ENCODE measurements around the gene NKTR. TPM values are rescaled to one million over a fixed set of nuclear protein-coding genes. Genes with fewer than 3 reads are reported as not detected.

The NKTR gene
- total RNA-seq, 1 experiment from 2014 or later: 79.8 TPM

DNA sequence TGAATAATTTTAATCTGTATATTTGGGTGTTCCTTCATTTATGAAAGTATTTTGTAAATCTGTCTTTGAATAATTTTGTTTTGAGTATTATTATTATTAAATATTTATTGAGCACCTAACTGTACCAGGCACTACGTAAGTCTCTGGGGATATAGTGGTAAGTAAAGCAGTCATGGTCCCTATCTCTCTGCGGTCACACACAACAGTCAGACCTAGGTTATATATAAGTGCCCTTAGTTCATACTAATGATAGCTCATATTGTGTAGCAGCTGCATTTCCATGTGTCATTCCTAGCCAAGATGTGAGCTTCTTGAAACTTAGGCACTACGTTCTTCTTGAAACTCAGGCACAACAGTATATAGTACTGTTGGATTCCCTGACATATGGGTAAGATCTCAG lies 12.4 kb downstream of the NKTR start:
- Histone ChIP-seq H3K23ac (ENCODE audit: insufficient read length, low read depth, low read length) (no peak overlapping the region), H3K4ac (ENCODE audit: low read depth, low read length) (no peak overlapping the region), H3K27ac (ENCODE audit: insufficient read length, low read depth, low read length) (no peak overlapping the region), H3K14ac (ENCODE audit: insufficient read depth, low read length) (no peak overlapping the region), H3K4me2 (ENCODE audit: insufficient read depth, insufficient read length, low read length) (no peak overlapping the region), H4K91ac (ENCODE audit: insufficient read length, low read depth, low read length) (no peak overlapping the region), H2BK5ac (ENCODE audit: insufficient read length, low read length) (no peak overlapping the region), H2BK15ac (ENCODE audit: low read depth, low read length) (no peak overlapping the region), H3K27me3 (ENCODE audit: insufficient read depth, low read length) (no peaks in the 10 kb centered on the region), H4K20me1 (ENCODE audit: control insufficient read depth, insufficient read depth, insufficient read length) (no peaks in the 10 kb centered on the region), H3T11ph (ENCODE audit: low read length) (no peak overlapping the region), H3K56ac (ENCODE audit: insufficient read length, low read depth, low read length) (no peak overlapping the region), H3K23me2 (ENCODE audit: insufficient read length, low read depth, low read length, poor library complexity, severe bottlenecking) (no peaks in the 10 kb centered on the region), H3K18ac (ENCODE audit: insufficient read length, low read depth, low read length) (no peak overlapping the region), H3K4me1 (ENCODE audit: insufficient read depth, low read length) (no peaks in the 10 kb centered on the region), H3K9me3 (ENCODE audit: control insufficient read depth, low read depth, low read length) (no peaks in the 10 kb centered on the region), H2BK120ac (ENCODE audit: low read depth, low read length, poor library complexity, severe bottlenecking) (no peak overlapping the region), H3K79me2 (ENCODE audit: insufficient read depth, low read length) (peaks cover 26% of the 10 kb centered on the region; the same call in 1 of the 2 replicates), H4K5ac (ENCODE audit: insufficient read length, low read depth, low read length) (no peak overlapping the region), H2BK12ac (ENCODE audit: insufficient read length, low read depth, low read length) (no peak overlapping the region), H2AFZ (ENCODE audit: low read length) (no peak overlapping the region), H3K9ac (ENCODE audit: extremely low read depth, insufficient read length, low read length) (no peak overlapping the region), H2BK20ac (ENCODE audit: low read depth, low read length, poor library complexity, severe bottlenecking) (no peak overlapping the region), H3K79me1 (ENCODE audit: insufficient read depth, low read depth, low read length, poor library complexity, severe bottlenecking) (peaks cover 9% of the 10 kb centered on the region), H2AK5ac (ENCODE audit: insufficient read length, low read length) (no peak overlapping the region), H4K8ac (replicated peaks; ENCODE audit: insufficient read length, low read depth, low read length) (no peak overlapping the region)
- DNase-seq: no peak
- no peak overlapping the region for H3K4me3 Mint-ChIP-seq
- H3K9me3 Mint-ChIP-seq: no peaks in the 10 kb centered on the region
- no CpG with 5 or more reads among the region's 3 CpGs for WGBS (ENCODE audit: extremely low coverage, insufficient read length, low lambda C conversion rate)
- H3K36me3 Mint-ChIP-seq (ENCODE audit: insufficient read depth in 1 of 3, low read depth in 3 of 3): peaks cover 2 to 35% (median 24%) of the 10 kb centered on the region in 3 experiments; a peak in 6 of 7 replicates
- H3K27me3 Mint-ChIP-seq (ENCODE audit: low read depth): no peaks in the 10 kb centered on the region
- TF ChIP-seq, protein P1, sequence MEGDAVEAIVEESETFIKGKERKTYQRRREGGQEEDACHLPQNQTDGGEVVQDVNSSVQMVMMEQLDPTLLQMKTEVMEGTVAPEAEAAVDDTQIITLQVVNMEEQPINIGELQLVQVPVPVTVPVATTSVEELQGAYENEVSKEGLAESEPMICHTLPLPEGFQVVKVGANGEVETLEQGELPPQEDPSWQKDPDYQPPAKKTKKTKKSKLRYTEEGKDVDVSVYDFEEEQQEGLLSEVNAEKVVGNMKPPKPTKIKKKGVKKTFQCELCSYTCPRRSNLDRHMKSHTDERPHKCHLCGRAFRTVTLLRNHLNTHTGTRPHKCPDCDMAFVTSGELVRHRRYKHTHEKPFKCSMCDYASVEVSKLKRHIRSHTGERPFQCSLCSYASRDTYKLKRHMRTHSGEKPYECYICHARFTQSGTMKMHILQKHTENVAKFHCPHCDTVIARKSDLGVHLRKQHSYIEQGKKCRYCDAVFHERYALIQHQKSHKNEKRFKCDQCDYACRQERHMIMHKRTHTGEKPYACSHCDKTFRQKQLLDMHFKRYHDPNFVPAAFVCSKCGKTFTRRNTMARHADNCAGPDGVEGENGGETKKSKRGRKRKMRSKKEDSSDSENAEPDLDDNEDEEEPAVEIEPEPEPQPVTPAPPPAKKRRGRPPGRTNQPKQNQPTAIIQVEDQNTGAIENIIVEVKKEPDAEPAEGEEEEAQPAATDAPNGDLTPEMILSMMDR (conservative IDR thresholded peaks at IDR 0.05): no peak
- peak overlapping the region in 1 of 3 experiments; percentile 24; a peak in 1 of 7 replicates for H3K27ac Mint-ChIP-seq
- peaks cover 2 to 13% of the 10 kb centered on the region in 2 experiments; a peak in 2 of 4 replicates for H3K4me1 Mint-ChIP-seq

Measured in H9 (cell line).